Naive thymus-derived CD4-positive, alpha-beta T cell (primary cell): ENCODE measurements around the gene SLC38A3. TPM values are rescaled to one million over a fixed set of nuclear protein-coding genes. Genes with fewer than 3 reads are reported as not detected.

Source experiments
- ATAC-seq: fragments of 150-1000 bp; cut with Tn5 transposase; 2 replicates; pipeline ENCODE4 v1.10.0; 2021; ENCODE audit warnings: mild to moderate bottlenecking, moderate library complexity
- CTCF ChIA-PET: fragments of 350-600 bp; sonication (Branson Sonifier 250); formaldehyde crosslinking; loops from one replicate; lab custom pipeline; 2021; ENCODE audit warnings: antibody characterized with exemption; lab: Charles Lee
- POLR2A ChIA-PET: fragments of 350-600 bp; sonication (Branson Sonifier 250); formaldehyde crosslinking; loops from one replicate; lab custom pipeline; 2021; ENCODE audit warnings: antibody characterized with exemption, inconsistent platforms; lab: Charles Lee
- DNase-seq, 9 donors: peaks; one replicate each; pipeline versions ENCODE4 v3.0.0 to v3.0.0-alpha.2; 2020 to 2022; ENCODE audit warnings: mixed read lengths in 1 of 9
- H3K27ac ChIP-seq: one replicate; pipeline ENCODE4 v1.7.0; 2013; ENCODE audit warnings: mild to moderate bottlenecking, low read depth, low read length, moderate library complexity
- H3K27me3 ChIP-seq, 2 donors: one replicate each; pipeline ENCODE4 v1.7.0; 2013; ENCODE audit warnings: low read length in 2 of 2, mild to moderate bottlenecking in 2 of 2, moderate library complexity in 2 of 2; ENCODE audit not compliant: control insufficient read depth in 2 of 2, insufficient read depth in 2 of 2
- H3K36me3 ChIP-seq, 3 experiments: 1 replicate in 2 of 3; 2 replicates in 1 of 3; pipeline ENCODE4 v1.7.0; 2013; ENCODE audit warnings: low read length in 3 of 3, mild to moderate bottlenecking in 3 of 3, moderate library complexity in 1 of 3; ENCODE audit not compliant: insufficient read depth in 3 of 3, control insufficient read depth in 2 of 3
- H3K4me1 ChIP-seq, 2 donors: one replicate each; pipeline ENCODE4 v1.7.0; 2013; ENCODE audit warnings: low read length in 2 of 2, mild to moderate bottlenecking in 2 of 2, moderate library complexity in 1 of 2; ENCODE audit not compliant: control insufficient read depth in 2 of 2, insufficient read depth in 2 of 2
- H3K4me3 ChIP-seq: 2 replicates; pipeline ENCODE4 v1.7.0; 2013; ENCODE audit warnings: mild to moderate bottlenecking, low read length
- H3K9me3 ChIP-seq, 3 experiments: 1 replicate in 2 of 3; 2 replicates in 1 of 3; pipeline ENCODE4 v1.7.0; 2013; ENCODE audit warnings: low read length in 3 of 3; ENCODE audit not compliant: control insufficient read depth in 2 of 3
- H3K27ac Mint-ChIP-seq, 9 donors: one replicate each; pipeline ENCODE4 v1.8.0; 2020 to 2022; ENCODE audit warnings: mixed read lengths in 9 of 9, mild to moderate bottlenecking in 8 of 9, moderate library complexity in 5 of 9, inconsistent platforms in 2 of 9
- H3K27me3 Mint-ChIP-seq, 5 donors: one replicate each; pipeline ENCODE4 v1.8.0; 2021 to 2022; ENCODE audit warnings: mixed read lengths in 5 of 5, mild to moderate bottlenecking in 1 of 5
- H3K36me3 Mint-ChIP-seq, 5 donors: one replicate each; pipeline ENCODE4 v1.8.0; 2020 to 2022; ENCODE audit warnings: mixed read lengths in 5 of 5, mild to moderate bottlenecking in 3 of 5, inconsistent platforms in 1 of 5
- H3K4me1 Mint-ChIP-seq, 7 donors: one replicate each; pipeline ENCODE4 v1.8.0; 2020 to 2022; ENCODE audit warnings: mixed read lengths in 7 of 7, mild to moderate bottlenecking in 3 of 7, inconsistent platforms in 1 of 7
- H3K4me3 Mint-ChIP-seq, 10 donors: one replicate each; pipeline ENCODE4 v1.8.0; 2020 to 2022; ENCODE audit warnings: mild to moderate bottlenecking in 10 of 10, mixed read lengths in 10 of 10, moderate library complexity in 6 of 10, inconsistent platforms in 2 of 10
- H3K9me3 Mint-ChIP-seq, 11 donors: one replicate each; pipeline ENCODE4 v1.8.0; 2020 to 2022; ENCODE audit warnings: mixed read lengths in 11 of 11, mild to moderate bottlenecking in 4 of 11, inconsistent platforms in 1 of 11, moderate library complexity in 1 of 11
- intact Hi-C, 2 donors: fragments of 100-400 bp; cut with micrococcal nuclease; formaldehyde crosslinking; loops; one replicate each; pipeline ENCODE4 v1.15.1; 2023
- polyA plus RNA-seq, 2 donors: library from polyadenylated mRNA; unstranded; fragments of 300-500 nt; fragmentation: Illumina TruSeq; gene quantifications; one replicate each; pipeline ENCODE4 v1.2.3, GENCODE V29; 2021
- total RNA-seq, 6 experiments: library from RNA in 5 of 6; stranded (reverse) in 5 of 6; gene quantifications; 1 replicate in 5 of 6; 2 replicates in 1 of 6; pipeline ENCODE4 v1.2.3 and lab custom pipeline; 2021 to 2026

SLC38A3 gene
- total and polyA plus RNA-seq, 7 experiments from 2014 or later: 1.8 TPM; not detected in 6

- Histone ChIP-seq H3K27me3 (no peaks in the 10 kb centered on the region), H3K4me3 (no peak overlapping the region), H3K9me3 (no peaks in the 10 kb centered on the region), H3K27ac (no peak overlapping the region), H3K36me3 (no peaks in the 10 kb centered on the region), H3K4me1 (peaks cover 14 to 21% of the 10 kb centered on the region in 2 donors)
- ATAC-seq (no peak), DNase-seq (no peak)
- peaks cover 16 to 44% (median 36%) of the 10 kb centered on the region in 7 donors for H3K4me1 Mint-ChIP-seq
- ChIA-PET CTCF (interaction anchor here (0.6 to 15.3 kb wide), 4 partner anchors 13 to 156 kb away, joined by 3 to 211 read pairs (median 56); partner anchors contain the start of gene GNAT1), POLR2A (interaction anchor here (14.8 kb wide), 1 partner anchor 12 kb away, joined by 253 read pairs; the partner anchor contains the start of gene GNAI2)
- intact Hi-C loops: no loop called here
- peaks cover 0 to 2% (median 0%) of the 10 kb centered on the region in 5 donors for H3K27me3 Mint-ChIP-seq
- H3K27ac Mint-ChIP-seq: peak overlapping the region in 2 of 9 donors; percentile 19 to 34
- H3K4me3 Mint-ChIP-seq: peak overlapping the region in 1 of 10 donors; percentile 35
- no peaks in the 10 kb centered on the region for H3K36me3 Mint-ChIP-seq
- H3K9me3 Mint-ChIP-seq: peaks cover 0 to 2% (median 0%) of the 10 kb centered on the region in 11 donors
Observed at GRCh38 chr3:50230794-50231125, 25.7 kb downstream of the SLC38A3 start.

GRCh38 chr3:50231581-50231980, 26.5 kb downstream of the SLC38A3 start:
- no peak overlapping the region for H3K27ac ChIP-seq
- H3K4me3 Mint-ChIP-seq: peak overlapping the region in 1 of 10 donors; percentile 34
- H3K4me1 ChIP-seq: peaks cover 9 to 16% of the 10 kb centered on the region in 2 donors
- POLR2A ChIA-PET: interaction anchor here (14.8 kb wide), 1 partner anchor 11 kb away, joined by 253 read pairs; the partner anchor contains the start of gene GNAI2
- ATAC-seq (no peak), DNase-seq (no peak)
- no peaks in the 10 kb centered on the region for H3K27me3 ChIP-seq
- peaks cover 0 to 2% (median 0%) of the 10 kb centered on the region in 11 donors for H3K9me3 Mint-ChIP-seq
- no peaks in the 10 kb centered on the region for H3K9me3 ChIP-seq
- no peaks in the 10 kb centered on the region for H3K27me3 Mint-ChIP-seq
- peaks cover 15 to 40% (median 32%) of the 10 kb centered on the region in 7 donors for H3K4me1 Mint-ChIP-seq
- no peak overlapping the region for H3K27ac Mint-ChIP-seq
- no peaks in the 10 kb centered on the region for H3K36me3 Mint-ChIP-seq
- H3K4me3 ChIP-seq: no peak overlapping the region
- CTCF ChIA-PET: interaction anchor here (8.3 to 15.3 kb wide), 2 partner anchors 13 to 38 kb away, joined by 108 to 211 read pairs; partner anchors contain the start of gene GNAT1
- H3K36me3 ChIP-seq: peaks cover 0 to 4% (median 0%) of the 10 kb centered on the region in 3 experiments
- intact Hi-C loops: no loop called here

- no peak overlapping the region for H3K27ac Mint-ChIP-seq
- no peaks in the 10 kb centered on the region for H3K27me3 Mint-ChIP-seq
- no peak overlapping the region for H3K27ac ChIP-seq
- ChIA-PET CTCF (interaction anchor here (8.3 to 15.3 kb wide), 2 partner anchors 12 to 39 kb away, joined by 108 to 211 read pairs; partner anchors contain the start of gene GNAT1), POLR2A (interaction anchor here (14.8 kb wide), 1 partner anchor 11 kb away, joined by 253 read pairs; the partner anchor contains the start of gene GNAI2)
- H3K4me1 Mint-ChIP-seq: peaks cover 9 to 35% (median 31%) of the 10 kb centered on the region in 7 donors
- H3K27me3 ChIP-seq: no peaks in the 10 kb centered on the region
- peaks cover 0 to 11% (median 0%) of the 10 kb centered on the region in 3 experiments for H3K36me3 ChIP-seq
- ATAC-seq (no peak), DNase-seq (no peak)
- H3K36me3 Mint-ChIP-seq: peaks cover 0 to 6% (median 0%) of the 10 kb centered on the region in 5 donors
- no peak overlapping the region for H3K4me3 ChIP-seq
- no peak overlapping the region for H3K4me3 Mint-ChIP-seq
- no peaks in the 10 kb centered on the region for H3K9me3 Mint-ChIP-seq
- peaks cover 5 to 16% of the 10 kb centered on the region in 2 donors for H3K4me1 ChIP-seq
- intact Hi-C loops: no loop called here
- no peaks in the 10 kb centered on the region for H3K9me3 ChIP-seq
Observed at GRCh38 chr3:50232303-50232702, 27.2 kb downstream of the SLC38A3 start.

GRCh38 chr3:50233176-50233575, 28.1 kb downstream of the SLC38A3 start:
- H3K4me1 ChIP-seq: peaks cover 7 to 13% of the 10 kb centered on the region in 2 donors
- H3K27ac Mint-ChIP-seq: peak overlapping the region in 2 of 9 donors; percentile 22
- CTCF ChIA-PET: interaction anchor here (15.3 kb wide), 1 partner anchor 11 kb away, joined by 211 read pairs; no protein-coding TSS in a partner anchor
- no peaks in the 10 kb centered on the region for H3K27me3 ChIP-seq
- POLR2A ChIA-PET: interaction anchor here (0.6 to 14.8 kb wide), 2 partner anchors 10 to 102 kb away, joined by 3 to 253 read pairs; partner anchors contain the start of gene GNAI2
- peaks cover 1 to 30% (median 26%) of the 10 kb centered on the region in 7 donors for H3K4me1 Mint-ChIP-seq
- H3K4me3 ChIP-seq: no peak overlapping the region
- peaks cover 0 to 10% (median 0%) of the 10 kb centered on the region in 5 donors for H3K36me3 Mint-ChIP-seq
- no peaks in the 10 kb centered on the region for H3K9me3 ChIP-seq
- intact Hi-C loops: no loop called here
- peaks cover 0 to 16% (median 0%) of the 10 kb centered on the region in 3 experiments for H3K36me3 ChIP-seq
- ATAC-seq (no peak), DNase-seq (no peak)
- H3K9me3 Mint-ChIP-seq: no peaks in the 10 kb centered on the region
- no peaks in the 10 kb centered on the region for H3K27me3 Mint-ChIP-seq
- H3K4me3 Mint-ChIP-seq: peak overlapping the region in 1 of 10 donors; percentile 60
- no peak overlapping the region for H3K27ac ChIP-seq

- ATAC-seq: peak; percentile 93
- H3K27me3 ChIP-seq: no peaks in the 10 kb centered on the region
- peak; percentile 95 to 99 (median 99) for DNase-seq
- ChIA-PET CTCF (interaction anchor here (0.5 to 15.3 kb wide), 9 partner anchors 8 to 1247 kb away, joined by 3 to 211 read pairs (median 3); partner anchors contain the start of genes HYAL3 and NAA80), POLR2A (interaction anchor here (0.6 to 15.6 kb wide), 14 partner anchors 4 to 1142 kb away, joined by 3 to 253 read pairs (median 5); partner anchors contain the start of genes CYB561D2, GNAI2, HYAL3 and IFRD2)
- Mint-ChIP-seq H3K27me3 (no peaks in the 10 kb centered on the region), H3K36me3 (peaks cover 0 to 13% (median 0%) of the 10 kb centered on the region in 5 donors), H3K27ac (peak within 1 kb of the TSS; percentile 87 to 97 (median 95)), H3K4me3 (peak within 1 kb of the TSS; percentile 92 to 99 (median 98)), H3K4me1 (peaks cover 12 to 41% (median 37%) of the 10 kb centered on the region in 7 donors), H3K9me3 (no peaks in the 10 kb centered on the region)
- intact Hi-C loops: loop anchor here (1.0 to 5.0 kb wide), 19 partner anchors 9 to 1821 kb away; partner anchors contain the start of genes C3orf18 (in 2 of the 2), DUSP7 (in 2 of the 2), HYAL3 (in 2 of the 2) and NAA80 (in 2 of the 2)
- H3K4me3 ChIP-seq: peak within 1 kb of the TSS; percentile 90
- H3K4me1 ChIP-seq: peaks cover 30 to 35% of the 10 kb centered on the region in 2 donors
- H3K9me3 ChIP-seq: no peaks in the 10 kb centered on the region
- H3K27ac ChIP-seq: peak within 1 kb of the TSS; percentile 84
- H3K36me3 ChIP-seq: peaks cover 5 to 33% (median 7%) of the 10 kb centered on the region in 3 experiments
Observed at GRCh38 chr3:50235716-50236483, 30.8 kb downstream of the SLC38A3 start, which contains the start of gene GNAI2. Gene GNAI2 (plus strand): TSS chr3:50236204. CDS start chr3:50236336, 132 bp downstream.
